Fibroblast of villous mesenchyme (primary cell): ENCODE data around the gene FRAS1. TPM values are rescaled to one million over a fixed set of nuclear protein-coding genes. Genes with fewer than 3 reads are reported as not detected.

ENCODE experiments used
- DNase-seq: peaks from one replicate; pipeline ENCODE4 v3.0.0-alpha.2; 2010; ENCODE audit warnings: low read depth
- H3K4me3 ChIP-seq: 2 replicates; pipeline ENCODE4 v1.5.1; 2011; ENCODE audit warnings: low read depth, mild to moderate bottlenecking, low read length
- total RNA-seq: library from RNA; depleted of rRNA; stranded (reverse); fragments of >200 nt; gene quantifications from 2 replicates; pipeline ENCODE4 v1.2.3, GENCODE V29; 2012
- TF ChIP-seq, protein P1 (sequence below): IDR thresholded peaks from 2 replicates; pipeline ENCODE4 v1.5.1; 2012; ENCODE audit warnings: low read depth, mild to moderate bottlenecking, low read length; ENCODE audit not compliant: insufficient read depth

Gene FRAS1
- total RNA-seq, 1 donor = 1.3 TPM

DNA sequence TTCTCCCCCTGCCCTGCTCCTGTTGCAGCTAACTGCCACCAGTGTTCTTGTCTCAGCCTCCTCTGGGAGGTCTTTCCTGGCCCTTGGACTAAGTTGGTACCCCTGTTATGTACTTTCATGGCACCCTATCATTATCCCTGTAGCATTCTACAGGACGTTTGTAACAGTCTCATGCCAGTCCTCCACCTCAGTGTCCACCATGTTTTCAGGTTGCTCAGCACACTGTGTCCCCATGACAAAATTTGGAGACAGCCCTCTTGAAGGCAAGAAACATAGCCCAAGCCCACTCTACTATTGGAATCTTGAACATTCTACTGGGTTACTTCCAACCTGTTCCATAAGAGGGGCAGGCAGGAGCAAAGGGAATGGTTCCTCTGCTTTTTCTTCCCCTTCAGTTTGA is 300.0 kb downstream of the FRAS1 start:
- DNase-seq = no peak
- TF ChIP-seq, protein P1, sequence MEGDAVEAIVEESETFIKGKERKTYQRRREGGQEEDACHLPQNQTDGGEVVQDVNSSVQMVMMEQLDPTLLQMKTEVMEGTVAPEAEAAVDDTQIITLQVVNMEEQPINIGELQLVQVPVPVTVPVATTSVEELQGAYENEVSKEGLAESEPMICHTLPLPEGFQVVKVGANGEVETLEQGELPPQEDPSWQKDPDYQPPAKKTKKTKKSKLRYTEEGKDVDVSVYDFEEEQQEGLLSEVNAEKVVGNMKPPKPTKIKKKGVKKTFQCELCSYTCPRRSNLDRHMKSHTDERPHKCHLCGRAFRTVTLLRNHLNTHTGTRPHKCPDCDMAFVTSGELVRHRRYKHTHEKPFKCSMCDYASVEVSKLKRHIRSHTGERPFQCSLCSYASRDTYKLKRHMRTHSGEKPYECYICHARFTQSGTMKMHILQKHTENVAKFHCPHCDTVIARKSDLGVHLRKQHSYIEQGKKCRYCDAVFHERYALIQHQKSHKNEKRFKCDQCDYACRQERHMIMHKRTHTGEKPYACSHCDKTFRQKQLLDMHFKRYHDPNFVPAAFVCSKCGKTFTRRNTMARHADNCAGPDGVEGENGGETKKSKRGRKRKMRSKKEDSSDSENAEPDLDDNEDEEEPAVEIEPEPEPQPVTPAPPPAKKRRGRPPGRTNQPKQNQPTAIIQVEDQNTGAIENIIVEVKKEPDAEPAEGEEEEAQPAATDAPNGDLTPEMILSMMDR = no peak
- no peak overlapping the region for H3K4me3 ChIP-seq

DNA sequence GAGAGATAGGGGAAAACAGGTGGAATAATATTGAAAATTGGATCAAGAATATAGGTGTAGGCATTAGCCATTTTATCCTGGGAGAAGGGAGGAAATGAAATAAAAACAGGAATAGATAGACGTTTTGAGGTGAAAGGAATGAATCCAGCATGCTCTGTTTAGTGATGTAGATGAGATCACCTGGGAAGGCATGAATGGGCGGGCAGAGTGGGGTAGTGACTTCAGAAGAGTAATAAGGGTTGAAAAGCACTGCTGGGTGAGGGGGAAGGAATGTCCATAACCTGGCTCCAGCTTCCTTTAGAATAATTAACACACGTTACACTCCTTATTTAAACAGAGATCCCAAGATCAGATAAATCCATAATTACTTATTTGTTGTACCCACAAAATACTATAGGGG is 303.3 kb downstream of the FRAS1 start:
- TF ChIP-seq, protein P1 = no peak
- DNase-seq = no peak
- H3K4me3 ChIP-seq = no peak overlapping the region

DNA sequence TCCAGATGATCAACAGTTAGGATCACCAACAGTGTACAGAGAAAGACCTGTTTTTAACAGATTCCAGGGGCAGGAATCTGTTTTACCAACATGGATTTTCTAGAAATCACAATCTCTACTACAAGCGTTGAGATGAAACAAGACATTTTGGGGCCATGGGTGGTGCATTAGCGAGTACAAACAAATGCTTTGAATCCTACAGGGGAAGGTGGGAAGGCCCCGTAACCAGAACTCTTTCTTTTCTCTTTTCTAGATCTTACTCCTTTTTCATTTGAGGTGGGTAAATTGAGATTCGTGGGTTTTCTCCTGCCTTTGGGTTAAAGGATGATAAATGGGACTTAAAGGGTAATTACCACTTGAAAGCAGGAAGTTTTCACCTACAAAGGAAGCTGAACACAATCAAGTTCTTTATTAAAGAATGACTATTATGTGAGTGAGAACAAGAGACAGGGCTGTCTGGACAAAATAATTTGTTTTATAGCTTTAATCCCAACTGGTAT is 304.5 kb downstream of the FRAS1 start:
- H3K4me3 ChIP-seq = no peak overlapping the region
- TF ChIP-seq, protein P1 = no peak
- DNase-seq = no peak

DNA sequence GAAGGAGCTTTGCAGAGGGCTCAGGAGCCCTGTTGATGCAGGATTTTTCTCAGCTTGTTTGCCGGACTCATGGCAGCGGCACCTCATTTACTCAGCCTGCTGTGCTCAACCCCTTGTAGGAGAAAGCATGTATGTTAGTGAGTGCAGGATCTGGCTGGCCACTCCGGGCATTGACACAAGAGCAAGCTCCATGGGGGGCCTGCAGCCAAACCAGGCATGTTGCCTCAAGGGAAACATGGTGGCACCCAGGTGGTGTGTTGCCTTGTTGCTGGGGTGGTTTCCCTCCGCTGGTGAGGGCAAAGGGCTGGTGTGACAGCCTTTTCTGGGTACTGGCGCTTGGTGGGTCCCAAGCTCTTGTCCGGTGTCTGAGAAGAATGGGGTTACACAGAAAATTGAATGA is 305.2 kb downstream of the FRAS1 start:
- TF ChIP-seq, protein P1 = no peak
- DNase-seq = no peak
- H3K4me3 ChIP-seq = no peak overlapping the region

DNA sequence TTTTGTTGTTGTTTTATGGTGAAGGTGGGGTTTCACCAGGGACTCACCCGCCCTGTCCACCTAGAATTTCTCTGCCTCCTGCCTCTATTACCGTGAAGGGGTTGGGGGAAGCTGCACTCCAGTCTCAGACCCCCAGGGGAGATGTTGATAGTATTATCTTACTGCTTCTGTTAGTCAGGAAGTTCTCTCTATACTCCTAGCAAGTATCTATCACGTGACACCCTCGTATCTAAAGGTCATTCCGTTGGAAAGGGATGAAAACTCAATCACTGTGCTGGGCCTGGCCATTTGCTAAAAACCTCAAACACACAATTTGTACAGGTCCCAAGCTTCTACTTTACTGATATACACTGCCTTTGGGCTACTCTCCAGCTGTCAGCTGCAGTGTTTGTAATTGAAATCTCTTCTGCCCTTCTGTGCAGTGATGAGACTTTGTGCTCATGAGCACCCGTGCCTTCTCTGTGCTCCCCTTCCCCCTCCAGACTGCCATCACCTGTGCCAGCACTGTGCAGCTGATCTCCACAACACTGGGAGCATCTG is 306.0 kb downstream of the FRAS1 start:
- no peak for DNase-seq
- TF ChIP-seq, protein P1 = no peak
- no peak overlapping the region for H3K4me3 ChIP-seq

DNA sequence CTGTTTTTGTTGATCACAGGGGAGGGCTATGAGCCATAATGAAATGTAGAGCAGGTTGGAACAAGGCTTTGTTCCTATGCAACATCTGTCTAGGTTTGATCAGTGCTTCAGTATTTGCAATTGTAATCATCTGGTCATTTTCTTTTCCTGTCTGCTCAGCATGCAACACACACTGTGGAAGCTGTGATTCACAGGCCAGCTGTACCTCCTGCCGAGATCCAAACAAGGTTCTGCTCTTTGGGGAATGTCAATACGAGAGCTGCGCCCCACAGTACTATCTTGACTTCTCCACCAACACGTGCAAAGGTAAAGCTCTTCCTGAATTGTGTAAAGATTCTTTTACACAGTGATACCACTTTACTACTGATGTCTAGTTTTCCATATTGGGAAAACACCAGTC is 312.6 kb downstream of the FRAS1 start:
- H3K4me3 ChIP-seq = no peak overlapping the region
- TF ChIP-seq, protein P1 = no peak
- no peak for DNase-seq
